GM13977 (cell line): ENCODE measurements around the gene MYO5B.
A peak's percentile ranks its signal among the peaks of the same experiment; 100 is the strongest.

Experiments used
- DNase-seq: peaks from one replicate; pipeline ENCODE4 v3.0.0; 2012; ENCODE audit warnings: low spot score
- in situ Hi-C: fragments of 300-500 bp; cut with MboI; formaldehyde crosslinking; loops from one replicate; pipeline ENCODE4 v1.12.0; 2022; ENCODE audit warnings: low sequenced_read_pairs, low pct_unique_long_range_greater_than_20kb, mixed read lengths, inconsistent platforms; ENCODE audit not compliant: unreplicated experiment
- TF ChIP-seq, protein P1 (sequence below): IDR thresholded peaks from 2 replicates; pipeline ENCODE4 v1.5.1; 2012; ENCODE audit warnings: mild to moderate bottlenecking, control low read depth; ENCODE audit not compliant: insufficient read depth; ENCODE audit errors: extremely low read depth, missing control alignments

MYO5B gene

DNA sequence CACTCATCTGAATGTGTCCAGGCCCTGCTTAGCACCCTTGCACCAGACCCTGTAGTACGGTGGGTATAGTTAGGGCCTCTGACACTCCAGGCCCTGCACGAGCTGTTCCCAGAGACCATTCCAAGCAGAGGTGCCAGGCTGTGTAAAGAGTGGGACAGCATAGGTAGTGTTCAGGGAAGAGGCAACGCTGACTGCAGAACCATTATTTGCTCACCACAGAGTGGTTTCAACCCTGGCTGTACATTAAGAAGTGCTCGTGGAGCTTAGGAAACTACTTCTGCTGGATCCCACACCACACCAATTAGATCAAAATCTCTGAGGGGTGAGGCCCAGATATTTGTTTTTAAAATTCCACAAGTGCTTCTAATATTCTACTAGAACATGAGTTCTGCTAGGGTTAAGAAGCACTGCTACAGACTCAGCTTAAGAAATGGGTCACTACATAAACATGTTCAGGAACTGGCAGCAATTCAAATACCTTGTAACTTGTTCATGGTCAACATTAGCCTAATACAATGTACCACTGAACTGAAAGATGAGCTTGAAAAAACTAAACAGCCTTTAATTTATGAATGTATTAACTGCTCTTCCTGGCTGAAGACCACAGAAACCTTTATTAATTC is 183.0 kb downstream of the MYO5B start:
- TF ChIP-seq, protein P1, sequence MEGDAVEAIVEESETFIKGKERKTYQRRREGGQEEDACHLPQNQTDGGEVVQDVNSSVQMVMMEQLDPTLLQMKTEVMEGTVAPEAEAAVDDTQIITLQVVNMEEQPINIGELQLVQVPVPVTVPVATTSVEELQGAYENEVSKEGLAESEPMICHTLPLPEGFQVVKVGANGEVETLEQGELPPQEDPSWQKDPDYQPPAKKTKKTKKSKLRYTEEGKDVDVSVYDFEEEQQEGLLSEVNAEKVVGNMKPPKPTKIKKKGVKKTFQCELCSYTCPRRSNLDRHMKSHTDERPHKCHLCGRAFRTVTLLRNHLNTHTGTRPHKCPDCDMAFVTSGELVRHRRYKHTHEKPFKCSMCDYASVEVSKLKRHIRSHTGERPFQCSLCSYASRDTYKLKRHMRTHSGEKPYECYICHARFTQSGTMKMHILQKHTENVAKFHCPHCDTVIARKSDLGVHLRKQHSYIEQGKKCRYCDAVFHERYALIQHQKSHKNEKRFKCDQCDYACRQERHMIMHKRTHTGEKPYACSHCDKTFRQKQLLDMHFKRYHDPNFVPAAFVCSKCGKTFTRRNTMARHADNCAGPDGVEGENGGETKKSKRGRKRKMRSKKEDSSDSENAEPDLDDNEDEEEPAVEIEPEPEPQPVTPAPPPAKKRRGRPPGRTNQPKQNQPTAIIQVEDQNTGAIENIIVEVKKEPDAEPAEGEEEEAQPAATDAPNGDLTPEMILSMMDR, result no peak
- DNase-seq, result no peak
- in situ Hi-C loops, result no loop called here

DNA sequence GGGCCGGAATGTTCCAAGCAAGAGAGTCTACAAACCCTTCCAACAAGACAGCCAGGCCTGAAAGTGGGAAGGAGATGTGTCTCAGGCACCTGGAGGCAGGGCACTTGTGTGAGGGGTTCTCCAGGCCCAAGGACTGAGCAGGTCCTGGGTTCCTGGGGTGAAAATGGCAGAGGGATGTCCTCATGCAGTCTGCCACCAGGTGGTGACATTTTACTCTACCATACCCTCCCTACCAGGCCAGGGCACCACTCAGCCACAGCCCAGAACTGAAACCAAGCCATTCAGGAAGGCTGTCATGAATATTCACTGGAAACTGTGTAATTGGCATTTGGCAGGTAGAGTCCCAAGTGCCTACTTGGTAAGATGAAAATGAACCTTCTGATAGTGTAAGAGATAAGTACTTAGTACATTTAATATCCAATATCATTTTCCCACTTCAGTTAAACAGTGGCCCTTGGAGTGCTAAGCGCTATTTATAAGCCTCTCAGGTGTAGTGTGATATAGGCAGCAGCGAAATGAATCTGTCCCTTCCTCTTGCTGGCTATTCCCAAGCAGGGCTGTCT is 185.1 kb downstream of the MYO5B start:
- in situ Hi-C loops, result no loop called here
- TF ChIP-seq, protein P1, result peak; percentile 65
- peak; percentile 44 for DNase-seq

DNA sequence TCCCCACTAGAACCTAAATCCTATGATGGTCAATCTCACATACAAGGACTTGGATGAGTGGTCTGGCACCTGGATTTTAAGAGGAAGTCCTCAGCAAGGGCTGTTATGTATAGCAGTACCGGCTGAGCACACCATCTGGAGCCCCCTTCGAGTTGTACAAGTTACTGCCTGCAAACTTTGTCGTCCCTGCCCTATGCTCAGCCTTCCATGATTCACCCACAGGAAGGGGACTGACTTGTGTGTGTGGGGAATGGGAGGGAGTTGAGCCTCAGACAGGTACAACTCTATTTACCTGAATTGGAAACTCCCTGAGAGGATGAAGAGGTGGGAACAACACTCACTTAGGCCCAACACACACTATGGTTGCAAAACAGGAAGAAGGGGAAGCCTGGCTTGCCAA is 186.6 kb downstream of the MYO5B start:
- in situ Hi-C loops, result no loop called here
- TF ChIP-seq, protein P1, result no peak
- no peak for DNase-seq

DNA sequence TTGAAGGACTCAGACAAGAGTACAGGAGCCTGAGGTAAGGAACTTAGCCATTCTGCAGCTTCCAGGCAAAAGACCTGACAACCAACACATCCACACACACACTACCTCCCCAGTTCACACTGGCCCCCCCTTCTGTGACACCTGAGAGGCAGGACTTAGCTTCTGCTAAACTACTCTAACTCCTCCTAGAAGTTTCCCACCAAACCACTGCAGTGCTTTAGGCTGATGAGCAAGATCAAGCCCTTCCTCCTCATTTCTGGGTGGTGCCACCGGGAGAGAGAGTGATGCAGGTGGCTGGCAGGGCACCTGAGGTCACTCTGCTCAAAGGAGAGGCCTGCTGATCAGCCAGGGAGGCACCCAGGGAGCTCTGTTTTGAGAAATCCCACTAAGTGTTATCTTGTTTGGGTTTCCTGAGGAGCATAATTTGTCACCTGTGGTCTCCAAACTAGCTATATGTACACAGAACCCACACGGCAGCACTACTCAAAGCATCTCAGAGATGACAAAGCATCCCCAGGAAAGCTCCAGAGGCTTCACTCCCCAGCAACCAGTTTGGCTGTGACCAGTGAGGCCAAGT is 188.4 kb downstream of the MYO5B start:
- in situ Hi-C loops, result no loop called here
- TF ChIP-seq, protein P1, result no peak
- no peak for DNase-seq

DNA sequence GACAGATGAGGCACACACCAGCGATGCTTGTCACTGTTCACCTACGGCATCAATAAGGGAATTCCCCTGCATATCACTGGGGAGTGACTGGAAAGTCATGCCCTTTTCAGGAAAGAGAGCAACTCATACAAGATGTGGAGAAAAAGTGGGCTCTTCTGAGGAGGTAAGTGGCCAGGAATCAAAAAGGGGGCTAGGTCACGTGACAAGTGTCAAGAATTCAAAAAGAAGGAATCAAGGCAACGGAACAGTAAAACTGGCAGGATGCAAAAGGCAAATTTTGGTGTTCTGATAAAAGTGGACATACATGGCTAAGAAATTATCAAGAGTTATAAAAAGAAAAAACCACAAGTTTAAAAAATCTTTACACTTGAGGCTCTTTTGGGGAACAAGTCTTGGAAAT is 190.9 kb downstream of the MYO5B start:
- TF ChIP-seq, protein P1, result no peak
- no peak for DNase-seq
- in situ Hi-C loops, result no loop called here

DNA sequence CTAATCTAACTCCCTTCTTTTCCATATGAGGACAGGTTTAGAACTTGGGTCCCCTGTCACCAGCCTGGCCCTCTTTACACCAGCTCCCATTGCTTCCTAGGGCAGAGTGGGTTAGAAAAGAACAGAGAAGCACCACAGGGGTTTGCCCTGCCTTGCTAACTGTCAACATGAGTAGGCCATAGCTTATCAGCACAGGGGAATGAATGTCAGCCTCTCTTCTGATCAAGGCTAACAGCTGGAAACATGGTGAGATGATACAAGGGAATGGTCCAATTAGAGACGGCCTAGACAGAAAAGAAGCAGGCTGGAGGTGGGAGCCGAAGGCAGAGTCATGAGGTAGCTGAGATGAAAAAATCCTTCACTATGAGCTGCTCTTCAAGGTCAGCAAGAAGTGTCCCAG is 192.2 kb downstream of the MYO5B start:
- DNase-seq, result no peak
- in situ Hi-C loops, result no loop called here
- TF ChIP-seq, protein P1, result no peak

DNA sequence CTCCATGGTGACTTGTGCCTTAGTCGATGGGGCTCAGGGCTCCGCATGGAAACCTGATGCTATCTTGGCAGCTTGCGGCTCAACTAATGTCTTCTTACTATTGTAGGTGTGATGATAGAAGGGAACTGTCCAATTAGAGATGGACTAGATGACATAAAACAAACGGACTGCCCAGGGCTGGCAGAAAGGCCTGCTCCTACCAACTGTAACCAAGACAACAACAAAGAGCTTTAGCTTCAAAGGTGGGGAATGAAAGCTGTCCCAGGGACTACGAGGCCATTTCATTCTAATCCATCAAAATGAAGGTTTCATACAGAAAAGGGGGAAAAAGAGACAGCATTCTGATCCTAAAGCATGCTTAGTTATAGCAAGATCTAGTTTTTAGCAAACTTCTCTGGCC is 194.7 kb downstream of the MYO5B start:
- in situ Hi-C loops, result no loop called here
- TF ChIP-seq, protein P1, result no peak
- no peak for DNase-seq
